Prostate gland (tissue), 2 donors: ENCODE measurements around the gene TLE2. TPM values are rescaled to one million over a fixed set of nuclear protein-coding genes. Genes with fewer than 3 reads are reported as not detected.
A peak's percentile ranks its signal among the peaks of the same experiment; 100 is the strongest.

Experiments
- DNase-seq: peaks from one replicate; pipeline ENCODE4 v3.0.0-alpha.2; 2019; ENCODE audit warnings: low spot score
- H3K27ac ChIP-seq, 2 donors: fragments of 200-600 bp; sonication (generic); 2 replicates each; pipeline ENCODE4 v1.5.1; 2017 to 2019
- H3K27me3 ChIP-seq: fragments of 200-600 bp; sonication (generic); replicated peaks from 2 replicates; pipeline ENCODE4 v1.5.1; 2019; ENCODE audit not compliant: insufficient read depth
- H3K36me3 ChIP-seq, 2 donors: fragments of 200-600 bp; sonication (generic); 1 replicate in 1 of 2; 2 replicates in 1 of 2; pipeline versions ENCODE4 v1.5.1 to v1.8.1; 2017 to 2019
- H3K4me1 ChIP-seq: fragments of 200-600 bp; sonication (generic); replicated peaks from 2 replicates; pipeline ENCODE4 v1.5.1; 2019
- H3K4me3 ChIP-seq, 2 donors: fragments of 200-600 bp; sonication (generic); 2 replicates each; pipeline ENCODE4 v1.5.1; 2017 to 2019
- H3K9me3 ChIP-seq: fragments of 200-600 bp; sonication (generic); 2 replicates; pipeline ENCODE4 v1.5.1; 2017
- CTCF ChIP-seq, 4 experiments: fragments of 200-600 bp in 2 of 4; fragments of 450-650 bp in 2 of 4; sonication (generic) in 2 of 4; IDR thresholded peaks; 1 replicate in 3 of 4; 2 replicates in 1 of 4; pipeline ENCODE4 v1.5.1; 2016 to 2019; ENCODE audit warnings: antibody characterized with exemption in 4 of 4, mild to moderate bottlenecking in 2 of 4, moderate library complexity in 2 of 4
- POLR2A ChIP-seq: fragments of 450-650 bp; IDR thresholded peaks from one replicate; pipeline ENCODE4 v1.6.1; 2016; ENCODE audit warnings: antibody characterized with exemption, mild to moderate bottlenecking
- POLR2AphosphoS5 ChIP-seq: sonication (generic); formaldehyde crosslinking; IDR thresholded peaks from one replicate; pipeline ENCODE4 v1.6.1; 2017; ENCODE audit warnings: antibody characterized with exemption
- WGBS: methylation state at CpG from one replicate; pipeline ENCODE4 v1.1.5; 2018; 5-methylcytosine and 5-hydroxymethylcytosine counted together
- intact Hi-C: fragments of 100-400 bp; cut with DNase I; formaldehyde crosslinking; loops from one replicate; pipeline ENCODE4 v1.14.2; 2022
- total RNA-seq, 2 donors: library from RNA; depleted of rRNA; stranded (reverse); fragments of >200 nt; gene quantifications; one replicate each; pipeline ENCODE4 v1.1.0, GENCODE V29; 2016

Gene TLE2
- total RNA-seq, 2 donors from 2014 or later, result 61.9 to 82.1 TPM

GRCh38 chr19:3034656-3035541 lies 5.8 kb upstream of the TLE2 start:
- intact Hi-C loops, result loop anchor here (5.0 to 10.0 kb wide), 2 partner anchors 53 to 250 kb away; partner anchors contain the start of genes SGTA and THOP1

GRCh38 chr19:3034406-3034655 lies 5.3 kb upstream of the TLE2 start:
- H3K4me3 ChIP-seq, result no peak overlapping the region
- peak overlapping the region; percentile 82 to 94 for H3K27ac ChIP-seq
- no peaks in the 10 kb centered on the region for H3K36me3 ChIP-seq
- no peaks in the 10 kb centered on the region for H3K9me3 ChIP-seq
- no peak for TF ChIP-seq CTCF (IDR thresholded peaks at IDR 0.05)
- TF ChIP-seq POLR2A, result no peak
- TF ChIP-seq POLR2AphosphoS5, result no peak
- intact Hi-C loops, result loop anchor here (5.0 to 10.0 kb wide), 2 partner anchors 52 to 250 kb away; partner anchors contain the start of genes SGTA and THOP1
- H3K27me3 ChIP-seq, result no peaks in the 10 kb centered on the region
- peaks cover 8% of the 10 kb centered on the region for H3K4me1 ChIP-seq
- no peak for DNase-seq

More at GRCh38 chr19:3034656-3035541, 5.8 kb upstream of the TLE2 start:
- no peaks in the 10 kb centered on the region for H3K36me3 ChIP-seq
- peak; percentile 45 for DNase-seq
- WGBS, result 6% methylated on average over 28 of the region's 28 CpGs
- H3K27ac ChIP-seq, result peak overlapping the region; percentile 82 to 94
- no peaks in the 10 kb centered on the region for H3K27me3 ChIP-seq
- H3K4me3 ChIP-seq, result peak overlapping the region; percentile 30 to 42
- peaks cover 8% of the 10 kb centered on the region for H3K4me1 ChIP-seq
- H3K9me3 ChIP-seq, result no peaks in the 10 kb centered on the region
- no peak for TF ChIP-seq CTCF (IDR thresholded peaks at IDR 0.05)
- TF ChIP-seq POLR2AphosphoS5, result peak; percentile 13

- intact Hi-C loops, result loop anchor here (5.0 to 10.0 kb wide), 2 partner anchors 51 to 249 kb away; partner anchors contain the start of genes SGTA and THOP1
- TF ChIP-seq POLR2AphosphoS5 (no peak), CTCF (IDR thresholded peaks at IDR 0.05) (no peak), POLR2A (no peak)
- H3K36me3 ChIP-seq, result no peaks in the 10 kb centered on the region
- H3K9me3 ChIP-seq, result no peaks in the 10 kb centered on the region
- H3K4me3 ChIP-seq, result no peak overlapping the region
- DNase-seq, result no peak
- 68% methylated on average over 11 of the region's 11 CpGs for WGBS
- H3K27me3 ChIP-seq, result no peaks in the 10 kb centered on the region
- H3K27ac ChIP-seq, result peak overlapping the region; percentile 82 to 94
- H3K4me1 ChIP-seq, result peaks cover 8% of the 10 kb centered on the region
These were observed 4.7 kb upstream of the TLE2 start for GRCh38 chr19:3033595-3034405.

- no peak overlapping the region for H3K4me3 ChIP-seq
These were observed 2.5 kb upstream of the TLE2 start for GRCh38 chr19:3031607-3031867.

More at GRCh38 chr19:3031607-3031867, 2.5 kb upstream of the TLE2 start:
- DNase-seq, result no peak
- no peaks in the 10 kb centered on the region for H3K9me3 ChIP-seq
- WGBS, result 76% methylated on average over 5 of the region's 5 CpGs
- intact Hi-C loops, result loop anchor here (5.0 to 10.0 kb wide), 2 partner anchors 49 to 247 kb away; partner anchors contain the start of genes SGTA and THOP1
- no peak for TF ChIP-seq POLR2AphosphoS5
- no peak for TF ChIP-seq POLR2A
- TF ChIP-seq CTCF (IDR thresholded peaks at IDR 0.05), result no peak
- peaks cover 13% of the 10 kb centered on the region for H3K4me1 ChIP-seq
- H3K36me3 ChIP-seq, result no peaks in the 10 kb centered on the region
- H3K27ac ChIP-seq, result no peak overlapping the region
- H3K27me3 ChIP-seq, result no peaks in the 10 kb centered on the region
